ENCODE measurements around the gene PLA2G12B. TPM values are rescaled to one million over a fixed set of nuclear protein-coding genes. Genes with fewer than 3 reads are reported as not detected.

The PLA2G12B gene, protein sequence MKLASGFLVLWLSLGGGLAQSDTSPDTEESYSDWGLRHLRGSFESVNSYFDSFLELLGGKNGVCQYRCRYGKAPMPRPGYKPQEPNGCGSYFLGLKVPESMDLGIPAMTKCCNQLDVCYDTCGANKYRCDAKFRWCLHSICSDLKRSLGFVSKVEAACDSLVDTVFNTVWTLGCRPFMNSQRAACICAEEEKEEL
- total RNA-seq (2022; extraction: Qiagen RNA extraction) = not detected in 5 replicates

DNA sequence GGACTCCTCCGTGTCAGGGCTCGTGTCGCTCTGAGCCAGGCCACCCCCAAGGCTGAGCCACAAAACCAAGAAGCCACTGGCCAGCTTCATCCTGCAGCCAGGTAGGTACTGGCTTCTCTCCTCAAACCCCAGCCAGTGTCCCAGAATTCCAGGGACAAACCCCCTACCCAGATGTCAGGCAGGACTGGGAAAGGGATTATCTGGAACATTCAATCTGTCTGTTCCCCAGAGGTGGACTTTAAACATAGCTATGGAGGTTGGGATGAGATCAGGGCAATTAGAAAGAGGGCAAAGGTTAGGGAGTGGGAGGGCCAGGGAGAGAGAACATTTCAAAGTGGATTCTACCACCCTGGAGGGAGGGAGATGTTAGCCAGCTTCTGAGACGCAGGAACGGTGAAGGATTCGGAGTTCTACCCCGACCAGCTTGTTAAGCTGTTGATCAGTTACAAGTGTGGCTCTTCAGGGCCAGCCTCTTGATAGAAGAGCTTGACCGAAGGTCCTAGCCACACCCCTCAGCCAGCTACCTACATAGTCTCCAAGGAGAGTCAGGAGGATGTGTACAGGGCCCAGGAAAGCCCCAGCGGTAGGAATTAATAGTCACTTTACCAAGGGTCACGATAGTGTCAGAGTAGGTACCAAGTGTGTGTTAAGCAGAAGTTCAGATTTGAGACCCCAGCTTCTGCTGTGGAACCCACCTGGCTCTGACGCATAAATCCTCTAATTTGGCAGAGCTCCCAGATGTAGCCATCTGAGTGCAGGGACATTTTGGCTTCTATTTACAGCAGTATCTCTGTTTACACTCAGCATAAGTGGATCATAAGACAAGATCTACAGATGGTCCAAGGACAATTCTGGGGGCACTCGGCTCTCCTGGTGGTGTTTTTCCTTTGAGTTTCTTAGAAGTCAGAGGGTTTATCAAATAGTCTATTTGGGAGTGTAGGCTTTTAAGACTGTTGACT is at the start of gene PLA2G12B:
TSS of gene PLA2G12B (minus strand) at position 211 of the 959 bp plus-strand sequence. CDS start at position 90, 121 bp downstream.

DNA sequence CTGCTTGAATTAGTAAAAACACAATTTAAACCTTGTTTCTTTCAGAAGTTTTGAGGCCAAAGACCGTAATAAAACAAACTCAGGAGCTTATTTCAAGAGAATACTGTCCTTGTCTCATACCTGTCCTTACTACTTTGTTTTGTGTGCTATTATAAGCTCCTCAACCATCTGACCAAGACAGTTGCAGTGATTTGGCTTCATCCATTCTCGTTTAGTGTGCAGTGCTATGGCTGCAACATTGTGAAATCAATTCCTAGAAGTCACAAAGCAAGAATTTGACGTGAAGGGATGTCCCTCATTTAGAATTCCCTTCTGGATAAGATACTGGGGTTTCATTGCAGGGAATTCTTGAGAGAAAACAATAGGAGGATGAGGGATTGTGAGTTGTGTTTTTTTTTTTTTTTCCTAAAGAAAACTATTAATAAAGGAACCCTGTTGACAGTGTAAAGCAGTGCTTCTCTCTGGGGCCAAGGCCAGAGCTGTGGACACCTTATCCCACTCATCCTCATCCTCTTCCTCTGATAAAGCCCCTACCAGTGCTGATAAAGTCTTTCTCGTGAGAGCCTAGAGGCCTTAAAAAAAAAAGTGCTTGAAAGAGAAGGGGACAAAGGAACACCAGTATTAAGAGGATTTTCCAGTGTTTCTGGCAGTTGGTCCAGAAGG is 61.3 kb downstream of the PLA2G12B start, which contains the start of gene OIT3:
TSS of gene OIT3 (plus strand) at position 604 of the 663 bp plus-strand sequence. CDS start 60 bp downstream, outside the sequence.

Other genes with a start within 250 kb of the PLA2G12B start
- gene OIT3, start 61.1 kb downstream of the PLA2G12B start, total RNA-seq (2022; extraction: Qiagen RNA extraction) = 0.04 TPM in 1 of 5 replicates, not detected in the others
- gene P4HA1, start 142.1 kb upstream of the PLA2G12B start, total RNA-seq (2022; extraction: Qiagen RNA extraction) = 19.5 to 24.6 TPM (median 23.7 TPM) in 5 replicates
- gene NUDT13, start 155.6 kb upstream of the PLA2G12B start, total RNA-seq (2022; extraction: Qiagen RNA extraction) = 2.4 to 3.7 TPM (median 2.7 TPM) in 5 replicates
- gene ECD, start 213.2 kb upstream of the PLA2G12B start, total RNA-seq (2022; extraction: Qiagen RNA extraction) = 25.2 to 30.7 TPM (median 28.7 TPM) in 5 replicates
- 7.0 to 8.6 TPM (median 7.3 TPM) in 5 replicates for gene FAM149B1, start 213.3 kb upstream of the PLA2G12B start, total RNA-seq (2022; extraction: Qiagen RNA extraction)

All from A549 treated with dexamethasone at 1 μM for 4 hours (cell line).